ENCODE measurements around the gene NSG2. TPM values are rescaled to one million over a fixed set of nuclear protein-coding genes. Genes with fewer than 3 reads are reported as not detected.

Gene NSG2
- total and polyA plus RNA-seq, 2 of the 4 experiments (the other 2 are of a cell fraction), result not detected

DNA sequence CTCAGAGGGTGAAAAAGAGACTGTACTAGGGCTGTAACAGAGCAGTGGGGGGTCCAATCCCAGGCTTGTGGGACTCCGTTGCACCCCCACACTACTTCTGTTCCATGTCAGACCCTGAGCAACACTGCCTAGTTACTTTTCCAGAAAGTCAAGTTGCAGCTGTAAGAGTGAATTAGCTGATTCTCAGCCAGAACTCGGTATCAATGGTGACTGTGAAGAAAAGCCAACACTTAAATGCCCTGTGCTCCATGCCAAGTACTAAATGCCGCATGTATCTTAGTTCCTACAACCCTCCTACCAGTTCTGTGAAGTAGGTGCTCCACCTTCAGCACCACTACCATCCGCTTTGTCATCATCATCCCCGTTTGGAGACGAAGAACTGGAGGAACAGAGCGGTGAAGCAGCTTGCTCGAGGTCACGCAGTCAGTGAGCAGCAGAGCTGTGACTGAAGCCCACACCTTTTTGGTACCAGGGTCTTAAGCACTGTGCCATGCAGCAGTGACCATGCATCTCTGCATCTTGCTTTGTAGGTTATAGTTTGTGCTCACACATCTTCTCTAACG is 64.3 kb downstream of the NSG2 start:
- in situ Hi-C loops (cut with MboI; ENCODE audit: low sequenced_read_pairs) (no loop called here), intact Hi-C loops (cut with micrococcal nuclease) (no loop called here), dilution Hi-C loops (cut with HindIII; ENCODE audit: low sequenced_read_pairs, unreplicated experiment) (no loop called here)
- BruUV-seq (replicated peaks), result no TSS peak
- no peak overlapping the region for H4K8ac ChIP-seq (ENCODE audit: low read depth in 2 of 2, low read length in 2 of 2)
- H3K4me1 ChIP-seq (ENCODE audit: control insufficient read depth, insufficient read depth, low read length), result no peaks in the 10 kb centered on the region
- H3K4me3 ChIP-seq (ENCODE audit: insufficient read depth, low read depth, low read length), result no peak overlapping the region
- H2AK5ac ChIP-seq (ENCODE audit: low read depth, low read length), result no peak overlapping the region
- H3K9ac ChIP-seq (ENCODE audit: low read depth, low read length), result no peak overlapping the region
- WGBS, 2 experiments (ENCODE audit: extremely low coverage in 2 of 2, insufficient read length in 1 of 2), result 53% methylated on average over 3 of the region's 10 CpGs; no CpG with 5 or more reads in 1 of the 2 experiments
- peaks cover 7% of the 10 kb centered on the region; the same call in 1 of the 2 replicates for H3K9me3 ChIP-seq (ENCODE audit: control insufficient read depth, insufficient read depth, low read length)
- no peak overlapping the region for H2BK15ac ChIP-seq (ENCODE audit: low read depth, low read length)
- H2AFZ ChIP-seq (replicated peaks; ENCODE audit: low read length, poor library complexity), result no peak overlapping the region
- no peak for ATAC-seq (ENCODE audit: low read depth)
- no peak overlapping the region for H3K4ac ChIP-seq (ENCODE audit: low read depth, low read length)
- H4K91ac ChIP-seq (ENCODE audit: insufficient read depth, low read depth, low read length), result no peak overlapping the region
- ChIA-PET CTCF (no interaction called here), POLR2A (ENCODE audit: unreplicated experiment) (no interaction called here)
- no peaks in the 10 kb centered on the region for H3K27me3 ChIP-seq (ENCODE audit: control insufficient read depth, insufficient read depth, low read length)
- H3K9me1 ChIP-seq (ENCODE audit: insufficient read depth, low read length), result no peaks in the 10 kb centered on the region
- no peak overlapping the region for H4K5ac ChIP-seq (ENCODE audit: low read depth, low read length)
- H3K56ac ChIP-seq (ENCODE audit: extremely low read depth, insufficient read depth, low read length), result no peak overlapping the region
- H3K23ac ChIP-seq (ENCODE audit: low read depth, low read length), result no peak overlapping the region
- no peak overlapping the region for H3K4me2 ChIP-seq (ENCODE audit: low read depth, low read length)
- H2BK20ac ChIP-seq (ENCODE audit: low read depth, low read length), result no peak overlapping the region
- no peak overlapping the region for H2BK120ac ChIP-seq (ENCODE audit: low read depth, low read length)
- TF ChIP-seq MAZ (IDR thresholded peaks at IDR 0.05; ENCODE audit: borderline replicate concordance, low read depth, low read length) (no peak), MAFK (IDR thresholded peaks at IDR 0.05; ENCODE audit: low read depth, low read length) (no peak), POLR2A (IDR thresholded peaks at IDR 0.05; ENCODE audit: low read depth, low read length) (no peak), SMC3 (IDR thresholded peaks at IDR 0.05; ENCODE audit: low read depth, low read length) (no peak), CHD1 (IDR thresholded peaks at IDR 0.05; ENCODE audit: low read depth, low read length) (no peak), MXI1 (IDR thresholded peaks at IDR 0.05; ENCODE audit: borderline replicate concordance, low read depth, low read length) (no peak), NFE2L2 (IDR thresholded peaks at IDR 0.05; ENCODE audit: low read depth, low read length) (no peak), RFX5 (IDR thresholded peaks at IDR 0.05; ENCODE audit: low read depth, low read length) (no peak), CEBPB (IDR thresholded peaks at IDR 0.05; ENCODE audit: low read depth, low read length) (no peak), FOS (IDR thresholded peaks at IDR 0.05; ENCODE audit: low read depth, low read length) (no peak)
- TF ChIP-seq, protein P1, sequence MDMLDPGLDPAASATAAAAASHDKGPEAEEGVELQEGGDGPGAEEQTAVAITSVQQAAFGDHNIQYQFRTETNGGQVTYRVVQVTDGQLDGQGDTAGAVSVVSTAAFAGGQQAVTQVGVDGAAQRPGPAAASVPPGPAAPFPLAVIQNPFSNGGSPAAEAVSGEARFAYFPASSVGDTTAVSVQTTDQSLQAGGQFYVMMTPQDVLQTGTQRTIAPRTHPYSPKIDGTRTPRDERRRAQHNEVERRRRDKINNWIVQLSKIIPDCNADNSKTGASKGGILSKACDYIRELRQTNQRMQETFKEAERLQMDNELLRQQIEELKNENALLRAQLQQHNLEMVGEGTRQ (IDR thresholded peaks at IDR 0.05; ENCODE audit: low read depth, low read length), result no peak
- TF ChIP-seq, protein P2, sequence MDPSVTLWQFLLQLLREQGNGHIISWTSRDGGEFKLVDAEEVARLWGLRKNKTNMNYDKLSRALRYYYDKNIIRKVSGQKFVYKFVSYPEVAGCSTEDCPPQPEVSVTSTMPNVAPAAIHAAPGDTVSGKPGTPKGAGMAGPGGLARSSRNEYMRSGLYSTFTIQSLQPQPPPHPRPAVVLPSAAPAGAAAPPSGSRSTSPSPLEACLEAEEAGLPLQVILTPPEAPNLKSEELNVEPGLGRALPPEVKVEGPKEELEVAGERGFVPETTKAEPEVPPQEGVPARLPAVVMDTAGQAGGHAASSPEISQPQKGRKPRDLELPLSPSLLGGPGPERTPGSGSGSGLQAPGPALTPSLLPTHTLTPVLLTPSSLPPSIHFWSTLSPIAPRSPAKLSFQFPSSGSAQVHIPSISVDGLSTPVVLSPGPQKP (IDR thresholded peaks at IDR 0.05; ENCODE audit: borderline replicate concordance, low read depth, low read length), result no peak
- TF ChIP-seq, protein P3, sequence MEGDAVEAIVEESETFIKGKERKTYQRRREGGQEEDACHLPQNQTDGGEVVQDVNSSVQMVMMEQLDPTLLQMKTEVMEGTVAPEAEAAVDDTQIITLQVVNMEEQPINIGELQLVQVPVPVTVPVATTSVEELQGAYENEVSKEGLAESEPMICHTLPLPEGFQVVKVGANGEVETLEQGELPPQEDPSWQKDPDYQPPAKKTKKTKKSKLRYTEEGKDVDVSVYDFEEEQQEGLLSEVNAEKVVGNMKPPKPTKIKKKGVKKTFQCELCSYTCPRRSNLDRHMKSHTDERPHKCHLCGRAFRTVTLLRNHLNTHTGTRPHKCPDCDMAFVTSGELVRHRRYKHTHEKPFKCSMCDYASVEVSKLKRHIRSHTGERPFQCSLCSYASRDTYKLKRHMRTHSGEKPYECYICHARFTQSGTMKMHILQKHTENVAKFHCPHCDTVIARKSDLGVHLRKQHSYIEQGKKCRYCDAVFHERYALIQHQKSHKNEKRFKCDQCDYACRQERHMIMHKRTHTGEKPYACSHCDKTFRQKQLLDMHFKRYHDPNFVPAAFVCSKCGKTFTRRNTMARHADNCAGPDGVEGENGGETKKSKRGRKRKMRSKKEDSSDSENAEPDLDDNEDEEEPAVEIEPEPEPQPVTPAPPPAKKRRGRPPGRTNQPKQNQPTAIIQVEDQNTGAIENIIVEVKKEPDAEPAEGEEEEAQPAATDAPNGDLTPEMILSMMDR (conservative IDR thresholded peaks at IDR 0.05; ENCODE audit: low read depth, low read length), result no peak
- no peak overlapping the region for H2AK9ac ChIP-seq (replicated peaks; ENCODE audit: low read depth, low read length, poor library complexity)
- no peaks in the 10 kb centered on the region for H3K79me1 ChIP-seq (ENCODE audit: low read depth in 1 of 2, low read length in 2 of 2)
- H3K36me3 ChIP-seq (ENCODE audit: control insufficient read depth, insufficient read depth, low read length), result no peaks in the 10 kb centered on the region
- no peak overlapping the region for H2BK5ac ChIP-seq (ENCODE audit: low read depth, low read length, poor library complexity, severe bottlenecking)
- H4K20me1 ChIP-seq (ENCODE audit: insufficient read depth, low read length), result no peaks in the 10 kb centered on the region
- no peak overlapping the region for H3K14ac ChIP-seq (replicated peaks; ENCODE audit: low read depth, low read length)
- no peak overlapping the region for H3K18ac ChIP-seq (ENCODE audit: low read depth, low read length)
- no peak overlapping the region for H3K27ac ChIP-seq (ENCODE audit: insufficient read depth, low read length)
- no peak for DNase-seq
